Prostate gland (tissue), 2 donors: ENCODE data around the gene CIB1. TPM values are rescaled to one million over a fixed set of nuclear protein-coding genes. Genes with fewer than 3 reads are reported as not detected.
"Not testable (repeated sequence)": the region's sequence is repeated elsewhere in the genome, so short reads cannot be mapped to it uniquely, and the experiment has no call there.

Experiments used
- DNase-seq: peaks from one replicate; pipeline ENCODE4 v3.0.0-alpha.2; 2019; ENCODE audit warnings: low spot score
- H3K27ac ChIP-seq, 2 donors: fragments of 200-600 bp; sonication (generic); 2 replicates each; pipeline ENCODE4 v1.5.1; 2017 to 2019
- H3K27me3 ChIP-seq: fragments of 200-600 bp; sonication (generic); replicated peaks from 2 replicates; pipeline ENCODE4 v1.5.1; 2019; ENCODE audit not compliant: insufficient read depth
- H3K36me3 ChIP-seq, 2 donors: fragments of 200-600 bp; sonication (generic); 1 replicate in 1 of 2; 2 replicates in 1 of 2; pipeline versions ENCODE4 v1.5.1 to v1.8.1; 2017 to 2019
- H3K4me1 ChIP-seq: fragments of 200-600 bp; sonication (generic); replicated peaks from 2 replicates; pipeline ENCODE4 v1.5.1; 2019
- H3K4me3 ChIP-seq, 2 donors: fragments of 200-600 bp; sonication (generic); 2 replicates each; pipeline ENCODE4 v1.5.1; 2017 to 2019
- H3K9me3 ChIP-seq: fragments of 200-600 bp; sonication (generic); 2 replicates; pipeline ENCODE4 v1.5.1; 2017
- CTCF ChIP-seq, 4 experiments: fragments of 200-600 bp in 2 of 4; fragments of 450-650 bp in 2 of 4; sonication (generic) in 2 of 4; IDR thresholded peaks; 1 replicate in 3 of 4; 2 replicates in 1 of 4; pipeline ENCODE4 v1.5.1; 2016 to 2019; ENCODE audit warnings: antibody characterized with exemption in 4 of 4, mild to moderate bottlenecking in 2 of 4, moderate library complexity in 2 of 4
- POLR2A ChIP-seq: fragments of 450-650 bp; IDR thresholded peaks from one replicate; pipeline ENCODE4 v1.6.1; 2016; ENCODE audit warnings: antibody characterized with exemption, mild to moderate bottlenecking
- POLR2AphosphoS5 ChIP-seq: sonication (generic); formaldehyde crosslinking; IDR thresholded peaks from one replicate; pipeline ENCODE4 v1.6.1; 2017; ENCODE audit warnings: antibody characterized with exemption
- WGBS: methylation state at CpG from one replicate; pipeline ENCODE4 v1.1.5; 2018; 5-methylcytosine and 5-hydroxymethylcytosine counted together
- intact Hi-C: fragments of 100-400 bp; cut with DNase I; formaldehyde crosslinking; loops from one replicate; pipeline ENCODE4 v1.14.2; 2022
- total RNA-seq, 2 donors: library from RNA; depleted of rRNA; stranded (reverse); fragments of >200 nt; gene quantifications; one replicate each; pipeline ENCODE4 v1.1.0, GENCODE V29; 2016

CIB1 gene
- total RNA-seq, 2 donors from 2014 or later = 48.3 to 104 TPM

GRCh38 chr15:90190606-90191343 lies 43.0 kb downstream of the CIB1 start:
- peak; percentile 87 for DNase-seq
- intact Hi-C loops = no loop called here
- peak; percentile 78 for TF ChIP-seq POLR2AphosphoS5
- TF ChIP-seq CTCF (IDR thresholded peaks at IDR 0.05) = no peak
- TF ChIP-seq POLR2A = peak; percentile 56
- Histone ChIP-seq H3K27me3 (no peaks in the 10 kb centered on the region), H3K9me3 (no peaks in the 10 kb centered on the region), H3K27ac (peak overlapping the region; percentile 75 to 99), H3K4me3 (no peak overlapping the region), H3K4me1 (peaks cover 22% of the 10 kb centered on the region), H3K36me3 (no peaks in the 10 kb centered on the region)
- 48% methylated on average over 10 of the region's 10 CpGs for WGBS

GRCh38 chr15:90189781-90190467 lies 43.8 kb downstream of the CIB1 start:
- no peaks in the 10 kb centered on the region for H3K36me3 ChIP-seq
- H3K9me3 ChIP-seq = no peaks in the 10 kb centered on the region
- intact Hi-C loops = no loop called here
- H3K27me3 ChIP-seq = no peaks in the 10 kb centered on the region
- DNase-seq = no peak
- WGBS = 77% methylated on average over 10 of the region's 10 CpGs
- H3K4me3 ChIP-seq = no peak overlapping the region
- peaks cover 22% of the 10 kb centered on the region for H3K4me1 ChIP-seq
- peak overlapping the region; percentile 75 to 99 for H3K27ac ChIP-seq
- TF ChIP-seq POLR2A (no peak), POLR2AphosphoS5 (no peak), CTCF (IDR thresholded peaks at IDR 0.05) (no peak)

- H3K27me3 ChIP-seq = no peaks in the 10 kb centered on the region
- no peak for DNase-seq
- H3K4me1 ChIP-seq = peaks cover 22% of the 10 kb centered on the region
- H3K4me3 ChIP-seq = no peak overlapping the region
- TF ChIP-seq POLR2AphosphoS5 = no peak
- TF ChIP-seq CTCF (IDR thresholded peaks at IDR 0.05) = no peak
- no peak for TF ChIP-seq POLR2A
- WGBS = 86% methylated on average over 8 of the region's 8 CpGs
- no peaks in the 10 kb centered on the region for H3K36me3 ChIP-seq
- H3K9me3 ChIP-seq = no peaks in the 10 kb centered on the region
- H3K27ac ChIP-seq = peak overlapping the region; percentile 75 to 99
- intact Hi-C loops = no loop called here
Measured at GRCh38 chr15:90188914-90189748, 44.6 kb downstream of the CIB1 start.

GRCh38 chr15:90188065-90188464 lies 45.7 kb downstream of the CIB1 start:
- H3K27me3 ChIP-seq, H3K4me3 ChIP-seq, H3K36me3 ChIP-seq, intact Hi-C loops, H3K9me3 ChIP-seq, DNase-seq: not testable (repeated sequence)
- Histone ChIP-seq H3K27ac (peak overlapping the region in 1 of 2 donors; percentile 99), H3K4me1 (peaks cover 24% of the 10 kb centered on the region)
- WGBS = 91% methylated on average over 7 of the region's 7 CpGs

- H3K4me3 ChIP-seq = no peak overlapping the region
Measured at GRCh38 chr15:90187257-90187868, 46.4 kb downstream of the CIB1 start.

More at GRCh38 chr15:90187257-90187868, 46.4 kb downstream of the CIB1 start:
- Histone ChIP-seq H3K9me3 (no peaks in the 10 kb centered on the region), H3K27ac (peak overlapping the region; percentile 63 to 99), H3K27me3 (no peaks in the 10 kb centered on the region), H3K36me3 (no peaks in the 10 kb centered on the region), H3K4me1 (peaks cover 21% of the 10 kb centered on the region)
- intact Hi-C loops = no loop called here
- WGBS = 49% methylated on average over 8 of the region's 8 CpGs
- DNase-seq = no peak
- TF ChIP-seq CTCF (IDR thresholded peaks at IDR 0.05) (no peak), POLR2AphosphoS5 (no peak), POLR2A (no peak)
